Fibroblast of lung (primary cell): Measurements from ENCODE around the gene SLC35F3. TPM values are rescaled to one million over a fixed set of nuclear protein-coding genes. Genes with fewer than 3 reads are reported as not detected.
A peak's percentile ranks its signal among the peaks of the same experiment; 100 is the strongest.

Experiments
- DNase-seq, 2 donors: peaks; one replicate each; pipeline versions ENCODE4 v3.0.0 to v3.0.0-alpha.2; 2010; ENCODE audit warnings: low read depth in 2 of 2
- H2AFZ ChIP-seq: 2 replicates; pipeline ENCODE4 v1.5.1; 2012; ENCODE audit warnings: low read length, control low read depth, inconsistent platforms
- H3K27ac ChIP-seq: 2 replicates; pipeline ENCODE4 v1.5.1; 2011; ENCODE audit warnings: low read length, control low read depth; ENCODE audit not compliant: insufficient read depth
- H3K27me3 ChIP-seq: 2 replicates; pipeline ENCODE4 v1.5.1; 2011; ENCODE audit warnings: mild to moderate bottlenecking, low read length; ENCODE audit not compliant: control insufficient read depth, insufficient read depth
- H3K36me3 ChIP-seq: 2 replicates; pipeline ENCODE4 v1.5.1; 2011; ENCODE audit warnings: low read length; ENCODE audit not compliant: control insufficient read depth, insufficient read depth
- H3K4me1 ChIP-seq: 2 replicates; pipeline ENCODE4 v1.5.1; 2011; ENCODE audit warnings: low read length; ENCODE audit not compliant: control insufficient read depth, insufficient read depth; ENCODE audit errors: extremely low read depth
- H3K4me2 ChIP-seq: 2 replicates; pipeline ENCODE4 v1.5.1; 2011; ENCODE audit warnings: low read length, control low read depth; ENCODE audit not compliant: insufficient read depth; ENCODE audit errors: extremely low read depth
- H3K4me3 ChIP-seq, 4 experiments: fragments of 200-600 bp in 1 of 4; sonication (generic) in 1 of 4; replicated peaks in 1 of 4; 2 replicates each; pipeline ENCODE4 v1.5.1; 2011 to 2016; ENCODE audit warnings: low read length in 4 of 4, low read depth in 3 of 4, mild to moderate bottlenecking in 3 of 4, control low read depth in 2 of 4, inconsistent platforms in 1 of 4, mixed read lengths in 1 of 4; ENCODE audit not compliant: insufficient read depth in 1 of 4; ENCODE audit errors: control extremely low read depth in 1 of 4
- H3K79me2 ChIP-seq: 2 replicates; pipeline ENCODE4 v1.5.1; 2012; ENCODE audit warnings: mild to moderate bottlenecking, low read length, inconsistent platforms; ENCODE audit not compliant: control insufficient read depth, insufficient read depth
- H3K9ac ChIP-seq: 2 replicates; pipeline ENCODE4 v1.5.1; 2011; ENCODE audit warnings: mild to moderate bottlenecking, low read length, control low read depth; ENCODE audit not compliant: insufficient read depth
- H3K9me3 ChIP-seq: 2 replicates; pipeline ENCODE4 v1.5.1; 2012; ENCODE audit warnings: low read depth, low read length; ENCODE audit not compliant: control insufficient read depth, insufficient read depth
- H4K20me1 ChIP-seq: 2 replicates; pipeline ENCODE4 v1.5.1; 2011; ENCODE audit warnings: low read length; ENCODE audit not compliant: control insufficient read depth, insufficient read depth; ENCODE audit errors: extremely low read depth
- EZH2 ChIP-seq: IDR thresholded peaks from 2 replicates; pipeline ENCODE4 v1.5.1; 2012; ENCODE audit warnings: low read length, control low read depth, mild to moderate bottlenecking; ENCODE audit errors: missing control alignments
- polyA plus RNA-seq, 2 donors: library from polyadenylated mRNA; depleted of rRNA in 1 of 2; stranded (reverse) in 1 of 2; unstranded in 1 of 2; fragments of >200 nt; gene quantifications; 2 replicates each; pipeline ENCODE4 v1.2.1, GENCODE V29; 2011 to 2012; ENCODE audit warnings: missing spikeins in 1 of 2
- total RNA-seq: library from RNA; depleted of rRNA; stranded (reverse); fragments of >200 nt; gene quantifications from 2 replicates; pipeline ENCODE4 v1.2.1, GENCODE V29; 2014
- TF ChIP-seq, protein P1 (sequence below), 2 donors: IDR thresholded peaks in 1 of 2; conservative IDR thresholded peaks in 1 of 2; 1 replicate in 1 of 2; 2 replicates in 1 of 2; pipeline ENCODE4 v1.5.1; 2011 to 2012; ENCODE audit warnings: low read length in 2 of 2, control low read depth in 1 of 2, inconsistent platforms in 1 of 2, low read depth in 1 of 2, mild to moderate bottlenecking in 1 of 2

Gene SLC35F3
- total and polyA plus RNA-seq, 2 donors (not counting 1 experiment from before 2014, with no cell fraction given) = not detected

DNA sequence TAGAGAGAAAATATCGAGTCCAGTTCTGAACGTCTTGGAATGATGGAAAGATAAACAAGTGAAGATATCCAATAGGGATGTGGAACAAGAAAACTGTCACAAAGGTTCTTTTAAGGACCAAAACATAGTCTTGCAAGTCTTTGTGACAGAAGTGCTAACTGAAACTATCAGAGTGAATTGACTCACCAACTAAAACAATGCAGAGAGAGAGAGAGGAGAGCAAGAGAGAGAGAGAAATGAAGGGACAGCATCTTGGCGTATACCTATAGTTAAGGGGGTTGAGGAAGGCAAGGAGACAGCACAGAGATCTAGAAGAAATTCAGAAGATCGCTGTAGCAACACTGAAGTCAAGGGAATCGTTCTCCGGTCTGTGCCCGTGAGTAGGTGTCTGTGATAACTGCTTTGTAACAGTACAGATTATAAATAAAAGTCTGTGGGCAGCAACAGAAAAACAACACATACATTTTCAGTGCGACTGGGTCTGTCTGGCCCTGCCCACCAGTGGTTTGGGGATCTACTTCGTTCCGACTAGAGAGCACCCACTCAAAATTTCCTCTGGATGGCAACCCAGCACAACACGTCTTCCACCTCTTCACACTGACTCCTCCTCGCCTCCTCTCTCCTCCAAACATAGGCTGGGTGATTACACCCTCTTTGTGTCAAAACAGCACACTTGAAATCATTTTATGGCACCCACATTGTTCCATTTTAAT, 464.0 kb downstream of the SLC35F3 start:
- Histone ChIP-seq H3K27ac (no peak overlapping the region), H3K9me3 (no peaks in the 10 kb centered on the region), H3K4me2 (no peak overlapping the region), H3K79me2 (no peaks in the 10 kb centered on the region), H4K20me1 (no peaks in the 10 kb centered on the region), H3K4me3 (no peak overlapping the region), H3K36me3 (no peaks in the 10 kb centered on the region), H3K9ac (no peak overlapping the region), H3K27me3 (no peaks in the 10 kb centered on the region), H3K4me1 (no peaks in the 10 kb centered on the region), H2AFZ (peak overlapping the region; percentile 30)
- no peak for TF ChIP-seq EZH2
- TF ChIP-seq, protein P1, sequence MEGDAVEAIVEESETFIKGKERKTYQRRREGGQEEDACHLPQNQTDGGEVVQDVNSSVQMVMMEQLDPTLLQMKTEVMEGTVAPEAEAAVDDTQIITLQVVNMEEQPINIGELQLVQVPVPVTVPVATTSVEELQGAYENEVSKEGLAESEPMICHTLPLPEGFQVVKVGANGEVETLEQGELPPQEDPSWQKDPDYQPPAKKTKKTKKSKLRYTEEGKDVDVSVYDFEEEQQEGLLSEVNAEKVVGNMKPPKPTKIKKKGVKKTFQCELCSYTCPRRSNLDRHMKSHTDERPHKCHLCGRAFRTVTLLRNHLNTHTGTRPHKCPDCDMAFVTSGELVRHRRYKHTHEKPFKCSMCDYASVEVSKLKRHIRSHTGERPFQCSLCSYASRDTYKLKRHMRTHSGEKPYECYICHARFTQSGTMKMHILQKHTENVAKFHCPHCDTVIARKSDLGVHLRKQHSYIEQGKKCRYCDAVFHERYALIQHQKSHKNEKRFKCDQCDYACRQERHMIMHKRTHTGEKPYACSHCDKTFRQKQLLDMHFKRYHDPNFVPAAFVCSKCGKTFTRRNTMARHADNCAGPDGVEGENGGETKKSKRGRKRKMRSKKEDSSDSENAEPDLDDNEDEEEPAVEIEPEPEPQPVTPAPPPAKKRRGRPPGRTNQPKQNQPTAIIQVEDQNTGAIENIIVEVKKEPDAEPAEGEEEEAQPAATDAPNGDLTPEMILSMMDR (conservative IDR thresholded peaks at IDR 0.05 in 1 of 2, IDR thresholded peaks at IDR 0.05 in 1 of 2; ENCODE audit: low read depth in 1 of 2, low read length in 2 of 2) = no peak
- no peak for DNase-seq

DNA sequence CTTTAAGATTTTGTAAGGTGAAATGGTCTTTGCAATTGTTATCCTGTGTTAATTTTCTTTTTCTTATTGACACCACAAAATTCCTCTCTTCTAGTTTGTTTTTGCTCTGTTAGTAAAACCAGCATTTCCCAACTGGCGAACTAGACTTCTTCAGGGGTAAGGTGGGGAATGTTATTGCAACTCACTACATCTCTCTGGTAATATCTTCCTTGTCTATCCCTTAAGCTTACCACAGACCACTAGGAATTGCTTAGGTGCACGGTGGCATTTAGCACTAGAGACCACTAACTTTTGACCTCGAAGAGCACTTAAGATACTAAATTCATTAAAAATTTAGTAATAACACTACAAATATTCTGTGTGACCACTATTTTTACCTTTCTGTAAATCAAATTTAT, 464.6 kb downstream of the SLC35F3 start:
- no peak overlapping the region for H2AFZ ChIP-seq
- no peak for DNase-seq
- no peak overlapping the region for H3K9ac ChIP-seq
- no peaks in the 10 kb centered on the region for H4K20me1 ChIP-seq
- H3K27me3 ChIP-seq = no peaks in the 10 kb centered on the region
- no peaks in the 10 kb centered on the region for H3K9me3 ChIP-seq
- H3K27ac ChIP-seq = no peak overlapping the region
- no peaks in the 10 kb centered on the region for H3K4me1 ChIP-seq
- no peak for TF ChIP-seq EZH2
- TF ChIP-seq, protein P1 (conservative IDR thresholded peaks at IDR 0.05 in 1 of 2, IDR thresholded peaks at IDR 0.05 in 1 of 2; ENCODE audit: low read depth in 1 of 2, low read length in 2 of 2) = no peak
- no peaks in the 10 kb centered on the region for H3K36me3 ChIP-seq
- no peak overlapping the region for H3K4me3 ChIP-seq
- no peak overlapping the region for H3K4me2 ChIP-seq
- no peaks in the 10 kb centered on the region for H3K79me2 ChIP-seq

DNA sequence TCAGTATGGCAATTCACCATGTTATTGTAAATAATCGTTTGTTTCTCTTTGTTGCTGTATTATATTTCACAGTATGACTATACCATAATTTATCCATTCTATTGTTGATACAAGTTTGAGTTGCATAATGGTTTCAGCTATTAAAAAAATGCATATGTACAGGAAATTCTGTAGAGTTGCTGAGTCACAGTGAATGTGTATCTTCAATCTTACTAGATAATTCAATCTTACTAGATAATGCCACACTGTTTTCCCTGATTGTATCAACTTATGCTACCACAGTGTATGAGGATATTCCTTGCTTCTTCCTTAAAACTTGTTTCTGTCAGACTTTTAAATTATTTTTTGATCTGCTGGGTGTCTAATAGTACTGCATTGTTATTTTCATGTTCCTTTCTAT, 465.3 kb downstream of the SLC35F3 start:
- H3K36me3 ChIP-seq = no peaks in the 10 kb centered on the region
- H2AFZ ChIP-seq = no peak overlapping the region
- H4K20me1 ChIP-seq = no peaks in the 10 kb centered on the region
- no peaks in the 10 kb centered on the region for H3K27me3 ChIP-seq
- H3K4me2 ChIP-seq = no peak overlapping the region
- peak in 1 of 2 donors; percentile 63 for DNase-seq
- H3K27ac ChIP-seq = no peak overlapping the region
- no peak overlapping the region for H3K9ac ChIP-seq
- H3K79me2 ChIP-seq = peaks cover 6% of the 10 kb centered on the region
- TF ChIP-seq, protein P1 (conservative IDR thresholded peaks at IDR 0.05 in 1 of 2, IDR thresholded peaks at IDR 0.05 in 1 of 2; ENCODE audit: low read depth in 1 of 2, low read length in 2 of 2) = no peak
- no peak for TF ChIP-seq EZH2
- no peak overlapping the region for H3K4me3 ChIP-seq
- no peaks in the 10 kb centered on the region for H3K4me1 ChIP-seq
- H3K9me3 ChIP-seq = no peaks in the 10 kb centered on the region
